ENCODE data around the gene LINC01488. TPM values are rescaled to one million over a fixed set of nuclear protein-coding genes. Genes with fewer than 3 reads are reported as not detected.

LINC01488 gene
- total and polyA plus RNA-seq, 2 of the 13 experiments (the other 11 are each of a cell fraction or from before 2014, with no cell fraction given), result 0.26 to 0.58 TPM

DNA sequence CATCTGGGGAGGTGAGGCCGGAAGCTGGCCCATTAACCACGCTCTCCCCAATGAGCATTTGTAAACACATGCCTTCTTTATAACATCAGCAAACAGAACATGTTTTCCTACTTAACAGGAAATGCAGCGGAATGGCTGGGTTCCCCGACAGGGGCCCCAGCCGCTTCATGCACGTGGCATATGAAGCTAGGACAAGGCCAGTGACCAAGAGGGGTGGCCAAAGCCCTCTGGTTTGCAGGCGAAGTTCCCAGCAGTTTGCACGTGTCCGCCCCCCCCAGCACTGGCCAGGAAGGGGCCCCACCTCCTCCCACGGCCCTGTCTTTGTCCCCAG lies 38.7 kb upstream of the LINC01488 start (continued):
- TF ChIP-seq, protein P1, sequence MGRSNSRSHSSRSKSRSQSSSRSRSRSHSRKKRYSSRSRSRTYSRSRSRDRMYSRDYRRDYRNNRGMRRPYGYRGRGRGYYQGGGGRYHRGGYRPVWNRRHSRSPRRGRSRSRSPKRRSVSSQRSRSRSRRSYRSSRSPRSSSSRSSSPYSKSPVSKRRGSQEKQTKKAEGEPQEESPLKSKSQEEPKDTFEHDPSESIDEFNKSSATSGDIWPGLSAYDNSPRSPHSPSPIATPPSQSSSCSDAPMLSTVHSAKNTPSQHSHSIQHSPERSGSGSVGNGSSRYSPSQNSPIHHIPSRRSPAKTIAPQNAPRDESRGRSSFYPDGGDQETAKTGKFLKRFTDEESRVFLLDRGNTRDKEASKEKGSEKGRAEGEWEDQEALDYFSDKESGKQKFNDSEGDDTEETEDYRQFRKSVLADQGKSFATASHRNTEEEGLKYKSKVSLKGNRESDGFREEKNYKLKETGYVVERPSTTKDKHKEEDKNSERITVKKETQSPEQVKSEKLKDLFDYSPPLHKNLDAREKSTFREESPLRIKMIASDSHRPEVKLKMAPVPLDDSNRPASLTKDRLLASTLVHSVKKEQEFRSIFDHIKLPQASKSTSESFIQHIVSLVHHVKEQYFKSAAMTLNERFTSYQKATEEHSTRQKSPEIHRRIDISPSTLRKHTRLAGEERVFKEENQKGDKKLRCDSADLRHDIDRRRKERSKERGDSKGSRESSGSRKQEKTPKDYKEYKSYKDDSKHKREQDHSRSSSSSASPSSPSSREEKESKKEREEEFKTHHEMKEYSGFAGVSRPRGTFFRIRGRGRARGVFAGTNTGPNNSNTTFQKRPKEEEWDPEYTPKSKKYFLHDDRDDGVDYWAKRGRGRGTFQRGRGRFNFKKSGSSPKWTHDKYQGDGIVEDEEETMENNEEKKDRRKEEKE (IDR thresholded peaks at IDR 0.05), result no peak
- 0 out of 2 replicates have a peak, but pooled peaks have one; percentile 32 for TF ChIP-seq ZNF780A (CRISPR knock-in tag; IDR thresholded peaks at IDR 0.05)
- 0 out of 2 replicates have a peak, but pooled peaks have one; percentile 25 for TF ChIP-seq NCOR1 (IDR thresholded peaks at IDR 0.05; ENCODE audit: borderline replicate concordance, low read length)
- 0 out of 2 replicates have a peak, but pooled peaks have one; percentile 74 for TF ChIP-seq TSC22D2 (CRISPR knock-in tag; IDR thresholded peaks at IDR 0.05; ENCODE audit: borderline replicate concordance)
- 0 out of 2 replicates have a peak, but pooled peaks have one; percentile 52 for TF ChIP-seq ZNF616 (CRISPR knock-in tag; IDR thresholded peaks at IDR 0.05; ENCODE audit: low read depth)
- TF ChIP-seq, protein P2, sequence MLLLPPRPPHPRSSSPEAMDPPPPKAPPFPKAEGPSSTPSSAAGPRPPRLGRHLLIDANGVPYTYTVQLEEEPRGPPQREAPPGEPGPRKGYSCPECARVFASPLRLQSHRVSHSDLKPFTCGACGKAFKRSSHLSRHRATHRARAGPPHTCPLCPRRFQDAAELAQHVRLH (CRISPR knock-in tag; IDR thresholded peaks at IDR 0.05; ENCODE audit: borderline replicate concordance, low read depth), result peak; percentile 61; the same call in 1 of the 2 replicates
- peak; percentile 73; the same call in 1 of the 2 replicates for TF ChIP-seq ZNF766 (CRISPR knock-in tag; IDR thresholded peaks at IDR 0.05; ENCODE audit: borderline replicate concordance)
- peak; percentile 38; the same call in 1 of the 2 replicates for TF ChIP-seq ZNF160 (CRISPR knock-in tag; IDR thresholded peaks at IDR 0.05)
- TF ChIP-seq, protein P3, sequence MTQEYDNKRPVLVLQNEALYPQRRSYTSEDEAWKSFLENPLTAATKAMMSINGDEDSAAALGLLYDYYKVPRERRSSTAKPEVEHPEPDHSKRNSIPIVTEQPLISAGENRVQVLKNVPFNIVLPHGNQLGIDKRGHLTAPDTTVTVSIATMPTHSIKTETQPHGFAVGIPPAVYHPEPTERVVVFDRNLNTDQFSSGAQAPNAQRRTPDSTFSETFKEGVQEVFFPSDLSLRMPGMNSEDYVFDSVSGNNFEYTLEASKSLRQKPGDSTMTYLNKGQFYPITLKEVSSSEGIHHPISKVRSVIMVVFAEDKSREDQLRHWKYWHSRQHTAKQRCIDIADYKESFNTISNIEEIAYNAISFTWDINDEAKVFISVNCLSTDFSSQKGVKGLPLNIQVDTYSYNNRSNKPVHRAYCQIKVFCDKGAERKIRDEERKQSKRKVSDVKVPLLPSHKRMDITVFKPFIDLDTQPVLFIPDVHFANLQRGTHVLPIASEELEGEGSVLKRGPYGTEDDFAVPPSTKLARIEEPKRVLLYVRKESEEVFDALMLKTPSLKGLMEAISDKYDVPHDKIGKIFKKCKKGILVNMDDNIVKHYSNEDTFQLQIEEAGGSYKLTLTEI (CRISPR knock-in tag; conservative IDR thresholded peaks at IDR 0.05), result no peak
- TF ChIP-seq, protein P4, sequence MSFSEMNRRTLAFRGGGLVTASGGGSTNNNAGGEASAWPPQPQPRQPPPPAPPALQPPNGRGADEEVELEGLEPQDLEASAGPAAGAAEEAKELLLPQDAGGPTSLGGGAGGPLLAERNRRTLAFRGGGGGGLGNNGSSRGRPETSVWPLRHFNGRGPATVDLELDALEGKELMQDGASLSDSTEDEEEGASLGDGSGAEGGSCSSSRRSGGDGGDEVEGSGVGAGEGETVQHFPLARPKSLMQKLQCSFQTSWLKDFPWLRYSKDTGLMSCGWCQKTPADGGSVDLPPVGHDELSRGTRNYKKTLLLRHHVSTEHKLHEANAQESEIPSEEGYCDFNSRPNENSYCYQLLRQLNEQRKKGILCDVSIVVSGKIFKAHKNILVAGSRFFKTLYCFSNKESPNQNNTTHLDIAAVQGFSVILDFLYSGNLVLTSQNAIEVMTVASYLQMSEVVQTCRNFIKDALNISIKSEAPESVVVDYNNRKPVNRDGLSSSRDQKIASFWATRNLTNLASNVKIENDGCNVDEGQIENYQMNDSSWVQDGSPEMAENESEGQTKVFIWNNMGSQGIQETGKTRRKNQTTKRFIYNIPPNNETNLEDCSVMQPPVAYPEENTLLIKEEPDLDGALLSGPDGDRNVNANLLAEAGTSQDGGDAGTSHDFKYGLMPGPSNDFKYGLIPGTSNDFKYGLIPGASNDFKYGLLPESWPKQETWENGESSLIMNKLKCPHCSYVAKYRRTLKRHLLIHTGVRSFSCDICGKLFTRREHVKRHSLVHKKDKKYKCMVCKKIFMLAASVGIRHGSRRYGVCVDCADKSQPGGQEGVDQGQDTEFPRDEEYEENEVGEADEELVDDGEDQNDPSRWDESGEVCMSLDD (CRISPR knock-in tag; IDR thresholded peaks at IDR 0.05; ENCODE audit: borderline replicate concordance), result no peak; the same call in 1 of the 2 replicates
- no peak for TF ChIP-seq RORA (CRISPR knock-in tag; IDR thresholded peaks at IDR 0.05)
- TF ChIP-seq TAF1 (CRISPR knock-in tag; IDR thresholded peaks at IDR 0.05), result no peak
- TF ChIP-seq ZNF720 (CRISPR knock-in tag; IDR thresholded peaks at IDR 0.05), result no peak
- TF ChIP-seq, protein P5, sequence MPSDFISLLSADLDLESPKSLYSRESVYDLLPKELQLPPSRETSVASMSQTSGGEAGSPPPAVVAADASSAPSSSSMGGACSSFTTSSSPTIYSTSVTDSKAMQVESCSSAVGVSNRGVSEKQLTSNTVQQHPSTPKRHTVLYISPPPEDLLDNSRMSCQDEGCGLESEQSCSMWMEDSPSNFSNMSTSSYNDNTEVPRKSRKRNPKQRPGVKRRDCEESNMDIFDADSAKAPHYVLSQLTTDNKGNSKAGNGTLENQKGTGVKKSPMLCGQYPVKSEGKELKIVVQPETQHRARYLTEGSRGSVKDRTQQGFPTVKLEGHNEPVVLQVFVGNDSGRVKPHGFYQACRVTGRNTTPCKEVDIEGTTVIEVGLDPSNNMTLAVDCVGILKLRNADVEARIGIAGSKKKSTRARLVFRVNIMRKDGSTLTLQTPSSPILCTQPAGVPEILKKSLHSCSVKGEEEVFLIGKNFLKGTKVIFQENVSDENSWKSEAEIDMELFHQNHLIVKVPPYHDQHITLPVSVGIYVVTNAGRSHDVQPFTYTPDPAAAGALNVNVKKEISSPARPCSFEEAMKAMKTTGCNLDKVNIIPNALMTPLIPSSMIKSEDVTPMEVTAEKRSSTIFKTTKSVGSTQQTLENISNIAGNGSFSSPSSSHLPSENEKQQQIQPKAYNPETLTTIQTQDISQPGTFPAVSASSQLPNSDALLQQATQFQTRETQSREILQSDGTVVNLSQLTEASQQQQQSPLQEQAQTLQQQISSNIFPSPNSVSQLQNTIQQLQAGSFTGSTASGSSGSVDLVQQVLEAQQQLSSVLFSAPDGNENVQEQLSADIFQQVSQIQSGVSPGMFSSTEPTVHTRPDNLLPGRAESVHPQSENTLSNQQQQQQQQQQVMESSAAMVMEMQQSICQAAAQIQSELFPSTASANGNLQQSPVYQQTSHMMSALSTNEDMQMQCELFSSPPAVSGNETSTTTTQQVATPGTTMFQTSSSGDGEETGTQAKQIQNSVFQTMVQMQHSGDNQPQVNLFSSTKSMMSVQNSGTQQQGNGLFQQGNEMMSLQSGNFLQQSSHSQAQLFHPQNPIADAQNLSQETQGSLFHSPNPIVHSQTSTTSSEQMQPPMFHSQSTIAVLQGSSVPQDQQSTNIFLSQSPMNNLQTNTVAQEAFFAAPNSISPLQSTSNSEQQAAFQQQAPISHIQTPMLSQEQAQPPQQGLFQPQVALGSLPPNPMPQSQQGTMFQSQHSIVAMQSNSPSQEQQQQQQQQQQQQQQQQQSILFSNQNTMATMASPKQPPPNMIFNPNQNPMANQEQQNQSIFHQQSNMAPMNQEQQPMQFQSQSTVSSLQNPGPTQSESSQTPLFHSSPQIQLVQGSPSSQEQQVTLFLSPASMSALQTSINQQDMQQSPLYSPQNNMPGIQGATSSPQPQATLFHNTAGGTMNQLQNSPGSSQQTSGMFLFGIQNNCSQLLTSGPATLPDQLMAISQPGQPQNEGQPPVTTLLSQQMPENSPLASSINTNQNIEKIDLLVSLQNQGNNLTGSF (CRISPR knock-in tag; IDR thresholded peaks at IDR 0.05), result no peak
- no peak for TF ChIP-seq ZNF703 (CRISPR knock-in tag; IDR thresholded peaks at IDR 0.05; ENCODE audit: borderline replicate concordance)
